Endometrial microvascular endothelial cells (primary cell): ENCODE measurements around the gene CREB3L2. TPM values are rescaled to one million over a fixed set of nuclear protein-coding genes. Genes with fewer than 3 reads are reported as not detected.

Experiments
- in situ Hi-C: cut with HindIII; loops from 2 replicates; pipeline ENCODE4 v1.10.0; 2017; ENCODE audit warnings: low sequenced_read_pairs, low pct_unique_long_range_greater_than_20kb; ENCODE audit errors: inconsistent ontology term
- total RNA-seq: library from RNA; depleted of rRNA; stranded (reverse); fragments of >200 nt; gene quantifications from one replicate; pipeline ENCODE4 v1.2.3, GENCODE V29; 2015; ENCODE audit errors: inconsistent ontology term

Gene CREB3L2
- total RNA-seq, 1 donor from 2014 or later, result 38.9 TPM

- in situ Hi-C loops, result no loop called here
These were observed 128.4 kb downstream of the CREB3L2 start for GRCh38 chr7:137873524-137873923.

- in situ Hi-C loops, result no loop called here
These were observed 130.5 kb downstream of the CREB3L2 start for GRCh38 chr7:137871170-137871915.

GRCh38 chr7:137870684-137871083 is 131.2 kb downstream of the CREB3L2 start:
- in situ Hi-C loops, result no loop called here

- in situ Hi-C loops, result no loop called here
These were observed 131.8 kb downstream of the CREB3L2 start for GRCh38 chr7:137870078-137870477.

GRCh38 chr7:137869260-137869659 is 132.6 kb downstream of the CREB3L2 start:
- in situ Hi-C loops, result no loop called here

GRCh38 chr7:137867289-137867688 is 134.6 kb downstream of the CREB3L2 start:
- in situ Hi-C loops, result no loop called here

GRCh38 chr7:137865764-137866163 is 136.1 kb downstream of the CREB3L2 start:
- in situ Hi-C loops, result no loop called here

- in situ Hi-C loops, result no loop called here
These were observed 138.9 kb downstream of the CREB3L2 start for GRCh38 chr7:137862964-137863363.

- in situ Hi-C loops, result no loop called here
These were observed 139.5 kb downstream of the CREB3L2 start for GRCh38 chr7:137862358-137862757.

- in situ Hi-C loops, result no loop called here
These were observed 141.3 kb downstream of the CREB3L2 start for GRCh38 chr7:137860542-137860941.

GRCh38 chr7:137853053-137853452 is 148.8 kb downstream of the CREB3L2 start:
- in situ Hi-C loops, result no loop called here

- in situ Hi-C loops, result no loop called here
These were observed 149.8 kb downstream of the CREB3L2 start for GRCh38 chr7:137852108-137852507.

- in situ Hi-C loops, result no loop called here
These were observed 150.6 kb downstream of the CREB3L2 start for GRCh38 chr7:137850972-137851945.

GRCh38 chr7:137850571-137850970 is 151.3 kb downstream of the CREB3L2 start:
- in situ Hi-C loops, result no loop called here

- in situ Hi-C loops, result no loop called here
These were observed 153.8 kb downstream of the CREB3L2 start for GRCh38 chr7:137848095-137848494.

GRCh38 chr7:137847568-137848050 is 154.3 kb downstream of the CREB3L2 start:
- in situ Hi-C loops, result no loop called here

- in situ Hi-C loops, result no loop called here
These were observed 154.9 kb downstream of the CREB3L2 start, which contains the start of gene DGKI for GRCh38 chr7:137846827-137847567. TSS of gene DGKI (minus strand) at chr7:137846974.

- in situ Hi-C loops, result no loop called here
These were observed 155.4 kb downstream of the CREB3L2 start for GRCh38 chr7:137846549-137846826.
